GM04504 (cell line): ENCODE measurements around the gene UBE2V1.

Experiments used
- DNase-seq: peaks from one replicate; pipeline ENCODE4 v3.0.0-alpha.2; 2012; ENCODE audit warnings: low read depth

UBE2V1 gene

DNA sequence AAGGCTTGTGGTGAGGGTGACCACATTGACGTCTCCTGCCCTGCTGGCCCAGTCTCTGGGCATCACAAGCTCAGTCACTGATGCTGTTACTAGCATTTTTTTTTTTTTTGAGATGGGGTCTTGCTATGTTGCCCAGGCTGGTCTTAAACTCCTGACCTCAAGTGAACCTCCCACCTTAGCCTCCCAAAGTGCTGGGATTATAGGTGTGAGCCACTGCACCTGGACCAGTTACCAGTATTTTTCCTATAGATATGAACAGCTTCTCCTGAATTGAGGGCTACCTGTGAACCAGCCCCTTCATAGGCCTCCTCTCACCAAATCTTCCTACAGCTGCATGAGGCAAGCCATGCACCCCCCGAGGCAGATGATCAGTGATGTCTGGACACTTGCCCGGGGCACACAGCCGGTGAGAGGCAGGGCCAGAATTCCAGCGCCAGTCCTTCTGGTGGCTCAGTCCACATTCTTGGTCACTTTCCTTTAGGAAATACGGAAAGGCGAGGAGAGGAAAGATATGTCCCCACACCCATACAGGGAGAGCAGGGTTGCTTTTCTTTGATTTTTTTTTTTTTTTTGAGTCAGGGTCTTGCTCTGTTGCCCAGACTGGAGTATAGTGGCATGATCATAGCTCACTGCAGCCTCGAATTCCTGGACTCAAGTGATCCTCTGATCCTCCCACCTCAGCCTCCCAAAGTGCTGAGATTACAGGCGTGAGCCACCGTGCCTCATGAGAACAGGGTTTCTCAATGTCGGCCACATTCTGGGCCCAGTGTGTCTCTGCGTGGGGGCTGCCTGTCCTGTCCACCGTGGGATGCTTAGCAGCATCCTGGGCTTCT, 50.7 kb downstream of the UBE2V1 start:
- no peak for DNase-seq

DNA sequence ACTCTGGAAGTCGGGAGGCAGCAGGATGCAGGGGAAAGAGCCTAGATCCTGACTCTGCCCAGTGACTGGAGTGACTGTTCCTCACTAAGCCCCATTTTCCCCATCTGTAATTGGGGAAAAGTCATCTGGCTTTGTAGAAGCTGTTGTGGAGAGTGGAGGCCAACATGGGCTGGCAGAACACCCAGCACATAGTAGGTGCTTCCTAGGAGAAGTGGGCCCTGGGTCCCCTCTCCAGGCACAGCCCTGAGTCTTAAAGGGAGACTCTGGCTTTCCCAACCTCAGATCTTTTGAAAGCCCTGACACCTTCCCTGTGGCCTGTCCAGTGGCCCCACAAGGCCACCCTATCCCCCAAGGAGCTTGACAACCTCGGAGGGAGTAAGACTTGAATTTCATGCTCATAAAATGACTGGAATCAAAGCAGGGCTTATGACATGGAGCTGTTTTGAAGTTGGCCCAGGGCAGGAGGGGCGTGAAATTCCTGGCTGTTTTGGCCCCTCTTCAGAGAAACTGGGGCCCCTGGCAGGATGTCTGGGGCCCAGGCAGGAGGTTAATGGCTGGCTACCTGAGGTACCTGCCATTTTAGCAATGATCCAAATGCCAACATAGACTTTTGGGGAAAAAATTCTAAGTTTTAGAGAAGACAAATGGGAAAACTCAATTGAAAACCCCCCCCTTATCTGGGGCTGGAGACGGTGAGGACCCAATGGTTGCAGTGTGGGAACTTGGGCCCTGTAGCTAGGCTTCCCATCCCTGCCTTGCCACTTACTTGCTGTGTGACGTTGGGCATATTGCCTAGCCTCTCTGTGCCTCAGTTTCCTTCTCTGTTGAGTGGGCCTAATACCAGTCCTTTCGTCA, 51.6 kb downstream of the UBE2V1 start:
- no peak for DNase-seq

DNA sequence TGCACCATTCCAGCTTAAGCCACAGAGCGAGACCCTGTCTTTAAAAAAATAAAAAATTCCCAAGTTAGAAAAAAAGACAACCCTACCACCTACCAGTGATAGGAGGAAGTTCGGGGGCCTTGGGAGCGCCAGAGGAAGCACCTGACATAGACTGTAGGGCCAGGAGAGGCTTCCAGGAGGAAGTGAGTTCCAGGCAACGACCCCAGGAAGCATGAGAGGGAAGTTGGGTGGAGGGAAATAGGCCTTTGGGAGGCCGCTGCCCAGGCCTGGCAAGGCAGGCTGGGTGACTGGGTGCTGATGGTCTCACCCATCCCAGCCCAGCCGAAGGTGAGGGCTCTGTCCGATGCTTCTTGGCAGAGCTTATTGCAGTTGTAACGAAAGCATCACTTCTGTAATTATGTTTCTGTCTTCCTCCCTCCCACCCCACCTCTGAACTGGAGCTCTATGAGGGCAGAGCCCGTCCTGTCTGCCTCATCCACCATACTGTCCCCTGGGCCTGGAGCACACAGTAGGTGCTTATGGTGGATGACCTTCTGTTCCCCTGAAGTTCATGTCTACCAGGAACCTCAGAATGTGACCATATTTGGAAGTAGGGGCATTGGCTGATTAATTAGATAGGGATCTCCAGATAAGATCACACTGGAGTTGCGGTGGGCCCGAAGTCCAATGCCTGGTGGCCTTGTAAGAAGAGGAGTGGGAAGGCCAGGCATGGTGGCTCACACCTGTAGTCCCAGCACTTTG, 54.1 kb downstream of the UBE2V1 start:
- no peak for DNase-seq

DNA sequence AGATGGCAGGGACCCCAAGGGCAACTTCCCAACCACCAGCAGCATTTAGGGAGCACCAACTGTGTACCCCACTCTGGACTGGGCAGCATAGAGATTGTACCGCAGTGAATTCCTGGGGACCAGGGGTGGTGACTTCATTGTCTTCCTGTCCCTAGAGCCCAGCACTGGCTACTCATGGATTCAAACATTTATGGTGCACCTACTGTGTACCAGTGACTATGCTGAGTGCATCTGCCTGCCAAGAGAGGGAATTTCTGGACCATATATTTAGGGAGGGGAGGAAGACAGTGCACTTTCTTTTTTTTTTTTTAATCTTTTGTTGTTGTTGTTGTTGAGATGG, 55.3 kb downstream of the UBE2V1 start:
- no peak for DNase-seq

DNA sequence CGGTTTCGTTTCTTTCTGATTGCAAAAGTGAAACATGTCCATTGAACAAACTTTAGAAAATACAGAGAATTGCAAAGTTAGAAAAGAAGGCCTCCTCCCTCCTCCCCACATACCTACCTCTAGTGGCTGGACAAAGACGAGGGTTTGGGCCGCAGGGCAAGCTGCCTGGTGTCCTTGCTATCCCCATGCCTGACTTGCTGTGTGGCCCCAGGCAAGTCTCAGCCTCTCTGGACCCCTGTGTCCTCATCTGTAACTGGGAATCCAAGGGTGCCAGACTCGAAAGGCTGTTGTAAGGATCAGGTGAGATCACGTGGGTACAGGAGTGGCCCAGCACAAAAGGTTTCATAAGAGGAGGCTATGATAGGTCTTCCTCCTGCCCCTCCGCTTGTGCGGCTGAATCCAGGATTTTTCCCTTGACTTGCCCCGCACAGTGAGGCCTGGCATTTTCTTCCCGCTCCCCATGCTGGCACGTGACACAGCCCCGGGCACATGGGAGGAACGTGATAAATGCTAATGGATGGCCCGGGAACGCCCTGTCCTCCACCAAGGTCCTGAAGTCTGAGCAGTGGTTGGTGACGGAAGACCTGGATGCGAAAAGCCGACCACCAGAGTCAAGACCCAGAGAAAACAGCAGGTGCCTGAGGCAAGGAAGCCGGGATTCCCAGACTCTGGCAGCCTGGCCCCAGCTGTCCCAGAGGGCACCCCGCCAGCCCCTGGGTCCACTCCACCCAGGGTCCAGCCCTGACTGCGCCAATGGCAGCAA, 55.8 kb downstream of the UBE2V1 start:
- no peak for DNase-seq

DNA sequence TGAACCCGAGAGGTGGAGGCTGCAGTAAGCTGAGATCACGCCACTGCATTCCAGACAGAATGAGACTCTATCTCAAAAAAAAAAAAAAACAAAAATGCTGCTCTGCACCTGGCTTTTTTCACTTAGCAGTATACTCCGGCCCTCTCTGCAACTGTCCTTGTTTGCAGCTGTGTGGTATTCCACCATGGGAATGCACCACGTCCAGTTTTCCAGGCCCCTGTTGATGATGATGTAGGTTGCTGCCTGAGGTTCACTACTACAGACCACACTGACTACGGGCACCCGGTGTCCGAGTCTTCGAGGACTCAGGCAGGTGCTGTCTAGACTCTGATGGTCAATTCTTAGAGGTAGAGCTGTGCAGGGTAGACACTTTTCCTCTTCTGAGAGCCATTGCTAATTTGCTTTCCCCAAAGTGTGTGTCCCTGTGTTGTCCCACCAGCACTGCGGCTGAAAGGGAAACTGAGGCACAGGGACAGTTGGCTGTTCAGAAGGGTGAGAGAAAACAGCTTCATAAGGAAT, 56.5 kb downstream of the UBE2V1 start:
- no peak for DNase-seq

DNA sequence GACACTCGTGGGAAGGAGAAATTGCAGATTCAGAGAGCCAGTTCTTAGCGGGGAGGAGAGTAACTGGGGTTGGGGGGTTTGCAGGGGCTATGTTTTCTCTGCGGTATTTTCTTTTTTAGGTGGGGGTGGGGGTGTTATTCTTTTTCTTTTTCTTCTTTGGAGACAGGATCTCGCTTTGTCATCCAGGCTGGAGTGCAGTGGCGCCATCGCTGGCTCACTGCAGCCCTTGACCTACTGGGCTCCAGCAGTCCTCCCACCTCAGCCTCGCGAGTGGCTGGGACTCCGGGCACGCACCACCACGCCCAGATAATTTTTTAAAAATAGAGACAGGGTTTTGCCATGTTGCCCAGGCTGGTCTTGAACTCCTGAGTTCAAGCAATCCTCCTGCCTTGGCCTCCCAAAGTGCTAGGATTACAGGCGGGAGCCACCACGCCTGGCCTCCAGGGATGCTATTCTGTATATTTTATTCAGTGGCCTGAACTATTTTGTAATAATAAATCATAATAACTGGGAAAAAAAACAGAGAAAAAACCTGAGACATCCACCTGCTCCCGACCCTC, 57.3 kb downstream of the UBE2V1 start:
- no peak for DNase-seq

DNA sequence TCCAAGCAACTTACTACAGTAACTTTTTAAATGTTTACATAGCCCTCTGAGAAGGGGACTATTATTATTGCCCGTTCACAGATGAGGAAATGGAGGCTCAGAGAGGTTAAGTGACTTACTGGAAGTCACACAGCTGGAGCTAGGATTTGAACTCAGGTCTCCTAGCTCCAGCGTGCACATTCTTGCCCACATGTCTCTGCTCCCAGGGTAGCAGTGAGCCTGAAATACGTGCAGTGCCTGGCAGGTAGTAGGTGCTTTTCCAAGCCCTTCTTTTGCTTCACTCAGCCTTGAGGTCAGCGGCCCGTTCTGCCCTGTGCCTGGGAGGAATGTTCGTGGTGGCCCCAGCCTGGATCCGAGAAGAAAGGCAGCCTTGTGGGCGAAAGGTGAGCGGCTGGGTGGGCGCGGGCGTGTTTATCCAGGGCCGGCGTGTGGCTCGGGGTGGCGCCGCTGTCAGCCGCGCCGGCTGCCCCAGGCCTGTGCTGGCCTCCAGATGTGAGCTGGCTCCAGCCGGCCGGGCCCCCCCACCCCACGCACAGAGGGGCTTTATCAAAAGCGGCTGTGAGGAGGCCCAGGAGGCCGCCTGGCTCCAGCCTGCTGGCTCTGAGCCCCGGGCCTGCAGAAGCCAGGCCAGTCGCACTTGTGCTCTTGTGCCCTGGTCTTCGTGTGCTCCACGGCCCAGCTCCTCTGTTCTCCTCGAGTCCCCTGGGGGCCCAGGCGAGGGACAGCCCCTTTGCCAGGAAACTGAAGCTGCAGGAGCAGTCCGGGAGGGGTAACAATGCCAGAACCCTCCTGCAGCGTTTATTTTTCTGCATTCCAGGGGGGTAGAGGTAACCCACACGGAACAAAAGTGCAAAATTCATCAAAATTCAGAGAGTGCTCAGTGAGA, 58.1 kb downstream of the UBE2V1 start:
- no peak for DNase-seq

DNA sequence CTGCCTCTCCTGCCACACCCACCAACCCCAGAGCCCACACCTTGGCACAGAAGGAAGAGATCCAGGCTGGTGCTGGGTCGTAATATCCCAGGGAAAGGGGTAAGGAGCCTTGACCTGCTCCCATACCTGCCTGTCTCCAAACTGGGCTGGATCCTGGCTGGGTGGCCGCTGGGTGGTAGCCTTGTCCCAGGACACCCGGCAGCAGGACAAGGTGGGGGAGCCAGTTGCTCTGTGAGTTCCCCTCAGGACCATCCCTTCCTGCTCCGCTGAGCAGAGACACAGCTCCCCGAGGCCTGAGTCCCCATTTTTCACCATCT, 58.8 kb downstream of the UBE2V1 start:
- DNase-seq, result no peak

DNA sequence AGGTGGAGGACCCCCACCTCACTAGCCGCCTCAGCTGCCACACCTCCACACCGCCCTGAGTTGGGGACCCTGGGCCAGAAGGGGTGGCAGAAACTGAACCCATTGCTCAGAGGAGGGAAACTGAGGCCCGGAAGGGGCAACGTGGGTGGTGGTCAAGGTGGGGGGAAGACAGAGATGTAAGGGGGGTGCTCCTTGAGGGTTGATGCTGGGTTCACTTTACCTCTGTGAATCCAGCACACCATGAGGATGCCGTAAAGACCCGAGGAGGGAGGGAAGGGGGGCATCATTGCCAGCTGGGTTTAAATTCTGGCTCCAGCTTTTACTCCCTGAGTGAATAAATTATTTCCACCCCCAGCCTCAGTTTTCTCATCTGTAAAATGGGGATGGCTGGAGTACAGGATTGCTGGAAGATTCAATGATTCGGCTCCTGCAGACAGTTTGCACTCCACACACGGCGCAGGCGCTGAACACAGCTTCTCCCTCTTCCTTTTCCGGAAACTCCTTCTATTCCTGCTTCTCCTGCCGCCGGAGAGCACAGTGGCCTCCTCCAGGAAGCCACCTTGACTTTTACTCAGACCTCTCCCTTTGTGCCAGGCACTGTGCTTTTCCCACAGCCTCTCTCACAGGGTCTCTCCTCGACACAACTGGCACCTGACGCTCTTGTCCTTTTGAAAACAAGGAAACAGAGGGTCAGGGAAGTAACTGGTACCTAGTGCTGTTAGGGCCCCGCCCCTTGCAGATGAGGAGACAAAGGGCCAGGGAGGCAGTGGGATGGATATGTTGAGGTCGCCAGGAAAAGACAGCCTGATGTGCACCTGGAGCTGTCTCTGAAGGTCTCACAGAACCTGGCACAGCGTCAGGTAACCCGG, 59.4 kb downstream of the UBE2V1 start:
- no peak for DNase-seq

DNA sequence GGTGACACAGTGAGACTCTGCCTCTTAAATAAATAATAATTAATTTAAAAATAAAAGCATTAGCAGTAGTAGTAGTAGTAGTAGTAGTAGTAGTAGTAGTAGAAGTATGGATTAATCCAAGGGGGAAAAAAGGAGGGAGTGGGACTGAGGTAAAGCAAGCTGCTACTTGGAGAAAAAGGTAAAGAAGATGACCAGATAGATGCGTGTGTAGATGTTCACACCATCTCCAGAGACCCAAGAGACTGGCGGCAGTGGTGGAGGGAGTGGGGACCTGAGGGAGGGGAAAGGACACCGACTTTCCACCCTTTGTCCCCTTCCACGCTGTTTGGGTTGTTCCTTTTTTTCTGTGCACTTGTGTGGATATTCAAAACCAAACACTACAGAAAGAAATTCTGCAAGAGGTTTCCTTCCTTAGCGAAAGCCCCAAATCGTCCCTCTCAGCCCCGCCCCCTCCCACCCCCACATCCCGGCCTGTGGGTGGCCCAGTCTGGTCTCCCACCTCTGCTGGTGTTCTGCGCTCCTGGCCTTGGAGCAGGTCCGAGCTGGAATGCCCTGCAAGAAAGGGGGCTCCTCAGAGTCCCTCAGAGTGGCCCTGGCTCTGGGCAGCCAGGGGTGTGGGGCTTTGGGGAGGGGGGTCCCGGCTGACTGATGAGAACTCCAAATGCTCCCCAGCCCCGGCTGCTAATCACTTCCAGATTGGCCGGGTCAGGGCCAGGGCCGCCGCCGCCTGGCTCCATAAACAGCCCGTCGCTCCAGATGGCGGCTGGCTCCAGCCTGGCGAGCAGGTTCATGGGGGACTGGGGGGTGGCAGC, 60.2 kb downstream of the UBE2V1 start:
- no peak for DNase-seq

DNA sequence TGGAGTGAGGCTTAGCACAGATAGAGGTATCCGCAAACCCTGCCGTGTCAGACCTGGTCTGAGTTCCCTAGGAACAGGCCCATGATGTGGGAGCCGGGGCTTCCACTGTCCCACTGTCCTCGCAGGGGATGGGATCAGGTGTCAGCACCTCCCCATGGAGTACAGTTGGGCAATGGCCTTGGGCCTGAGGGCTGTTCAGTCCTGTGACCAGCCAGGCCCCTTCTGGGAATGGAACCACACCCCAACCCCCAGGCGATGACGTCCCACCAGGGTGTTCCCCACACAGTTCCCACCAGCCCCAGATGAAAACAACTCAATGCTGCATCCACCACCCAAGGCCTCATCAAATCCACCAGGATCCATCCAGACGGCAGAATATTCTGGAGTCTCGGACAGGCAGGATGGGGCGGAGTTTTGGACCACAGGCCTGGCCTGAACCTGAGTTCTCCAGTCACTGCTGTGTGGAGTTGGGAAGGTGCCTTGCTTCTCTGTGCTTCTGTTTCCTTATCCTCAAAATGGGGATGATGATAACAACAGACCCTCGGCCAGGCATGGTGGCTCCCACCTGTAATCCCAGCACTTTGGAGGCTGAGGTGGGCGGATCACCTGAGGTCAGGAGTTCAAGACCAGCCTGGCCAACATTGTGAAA, 62.2 kb downstream of the UBE2V1 start:
- no peak for DNase-seq

DNA sequence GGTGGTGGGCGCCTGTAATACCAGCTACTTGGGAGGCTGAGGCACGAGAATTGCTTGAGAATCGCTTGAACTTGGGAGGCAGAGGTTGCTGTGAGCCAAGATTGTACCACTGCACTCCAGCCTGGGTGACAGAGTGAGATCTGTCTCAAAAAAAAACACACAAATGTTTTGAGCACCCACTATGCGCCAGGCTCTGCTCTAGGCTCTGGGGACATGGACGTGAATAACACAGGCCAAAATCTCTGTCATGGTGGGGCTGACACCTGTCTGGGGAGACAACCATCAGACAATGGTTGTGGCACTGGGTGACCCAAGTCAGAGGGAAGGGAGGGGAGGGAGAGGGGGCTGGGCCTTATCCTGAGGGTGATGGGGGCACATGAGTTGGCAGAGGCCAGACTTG, 62.7 kb downstream of the UBE2V1 start:
- no peak for DNase-seq

DNA sequence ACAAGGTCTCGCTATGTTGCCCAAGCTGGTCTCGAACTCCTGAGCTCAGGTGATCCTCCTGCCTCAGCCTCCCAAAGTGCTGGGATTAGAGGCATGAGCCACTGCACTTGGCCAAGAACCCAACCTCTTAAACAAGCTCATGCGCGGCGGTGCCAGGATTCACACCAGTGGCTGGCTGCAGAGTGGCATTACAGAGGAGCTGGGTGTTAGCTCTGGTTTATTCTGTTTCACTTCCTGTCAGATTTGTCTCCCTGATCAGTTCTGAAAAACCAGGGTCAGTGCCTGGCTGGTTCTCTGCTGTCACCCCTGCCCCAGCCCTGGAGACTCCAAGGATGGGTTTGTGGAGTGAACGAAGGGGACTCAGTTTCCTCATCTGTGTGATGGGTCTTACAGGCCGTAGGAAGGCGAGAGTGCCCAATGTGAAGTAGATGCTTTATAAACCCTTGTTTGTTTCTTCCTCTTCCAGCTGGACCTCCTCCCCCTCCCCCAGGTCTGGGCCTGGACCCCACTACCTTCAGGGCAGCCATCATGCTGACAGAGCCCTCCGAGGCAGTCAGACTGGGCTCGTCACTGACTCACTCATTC, 63.4 kb downstream of the UBE2V1 start:
- DNase-seq, result no peak

DNA sequence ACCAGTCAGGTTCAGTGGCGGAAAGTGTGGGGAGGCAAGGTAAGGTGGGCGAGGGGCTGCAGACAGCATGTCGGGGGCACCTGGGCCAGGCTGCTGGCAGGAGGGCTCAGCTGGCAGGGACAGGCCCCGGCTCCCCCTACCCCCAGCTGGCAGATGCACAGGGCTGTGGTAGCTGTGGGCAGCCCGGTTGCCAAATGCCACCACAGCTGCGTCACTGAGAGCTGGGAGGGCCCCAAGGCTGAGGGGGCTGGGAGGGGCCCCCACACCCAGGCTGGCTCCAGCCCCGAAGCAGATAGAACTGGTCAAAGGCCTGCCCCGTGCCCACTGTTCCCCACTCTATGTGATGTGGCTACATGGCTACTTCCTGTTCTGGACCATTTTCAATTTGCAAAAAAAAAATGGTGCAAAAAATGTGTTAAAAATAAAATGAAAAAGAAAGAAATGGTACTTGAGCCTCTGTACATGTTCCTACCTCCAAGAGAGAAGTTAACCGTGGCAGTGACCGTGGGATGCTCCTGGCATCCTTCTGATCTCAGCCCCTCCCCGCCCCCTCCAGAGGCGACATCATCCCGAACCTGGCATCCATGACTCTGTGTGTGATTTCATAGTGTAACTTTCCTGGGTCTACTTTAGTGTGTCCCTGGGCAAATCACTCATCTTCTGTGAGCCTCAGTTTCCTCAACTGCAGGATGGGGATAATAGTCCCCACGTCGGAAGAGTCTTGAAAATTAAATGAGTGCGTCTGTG, 64.4 kb downstream of the UBE2V1 start:
- DNase-seq, result no peak

DNA sequence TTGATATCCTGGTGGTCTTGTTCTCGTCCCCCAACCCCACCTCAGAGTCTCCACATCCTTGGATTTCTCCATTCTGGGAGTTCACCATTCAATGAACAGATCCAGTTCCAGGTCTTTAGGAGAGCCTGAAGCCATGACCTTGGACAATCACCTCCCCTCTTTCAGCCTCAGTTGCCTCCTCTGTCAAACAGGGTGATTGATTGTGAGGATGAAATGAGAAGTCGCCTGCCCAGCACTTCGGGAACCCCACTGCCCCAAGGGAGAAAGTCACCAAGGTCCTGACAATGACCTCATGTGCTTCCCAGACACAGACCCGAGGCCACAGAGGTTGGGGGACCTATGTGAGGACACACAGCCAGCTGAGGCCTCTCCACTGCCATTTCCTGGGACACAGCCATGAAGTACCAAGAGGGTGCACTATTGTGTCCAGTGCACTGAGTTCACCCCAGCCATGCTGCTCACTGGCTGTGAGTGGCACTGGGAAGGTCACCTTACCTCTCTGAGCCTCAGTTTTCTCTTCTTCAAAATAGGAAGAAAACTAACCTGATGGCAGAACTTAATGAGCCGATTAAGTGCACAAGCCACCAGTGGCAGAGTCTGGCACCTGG, 68.5 kb downstream of the UBE2V1 start:
- no peak for DNase-seq
